Right ventricle myocardium superior (tissue), 1 donor: Measurements from ENCODE around the gene EDC3. TPM values are rescaled to one million over a fixed set of nuclear protein-coding genes. Genes with fewer than 3 reads are reported as not detected.

Experiments used
- ATAC-seq: fragments of 200-7000 bp; cut with Tn5 transposase; one replicate; pipeline ENCODE4 v1.9.1; 2020; ENCODE audit warnings: mild to moderate bottlenecking; ENCODE audit not compliant: poor library complexity
- DNase-seq: peaks from one replicate; pipeline ENCODE4 v3.0.0-alpha.2; 2020
- intact Hi-C: fragments of 100-400 bp; cut with DNase I; formaldehyde crosslinking; loops from one replicate; pipeline ENCODE4 v1.11.2; 2022
- total RNA-seq: library from RNA; stranded (reverse); fragmentation: NEBNext Ultra II Directional; extraction: Animal tissue kit (Norgen Biotek cat#: 25700); gene quantifications from one replicate; pipeline ENCODE4 v1.2.1, GENCODE V29; 2021
- donor health status: DM: no; HTN: yes; CAD: no; lungs with severe emphysema.

EDC3 gene
- total RNA-seq, 1 donor from 2014 or later, result 14.4 TPM

- intact Hi-C loops, result no loop called here
- ATAC-seq (no peak), DNase-seq (no peak)
Measured at GRCh38 chr15:74722591-74722990, 26.8 kb upstream of the EDC3 start.

- intact Hi-C loops, result no loop called here
- no peak for DNase-seq
- ATAC-seq, result no peak
Measured at GRCh38 chr15:74716651-74717050, 20.8 kb upstream of the EDC3 start.

- DNase-seq (no peak), ATAC-seq (no peak)
- intact Hi-C loops, result no loop called here
Measured at GRCh38 chr15:74712311-74712710, 16.5 kb upstream of the EDC3 start.

- ATAC-seq (no peak), DNase-seq (no peak)
- intact Hi-C loops, result no loop called here
Measured at GRCh38 chr15:74710319-74711094, 14.7 kb upstream of the EDC3 start.

GRCh38 chr15:74709892-74710291 is 14.1 kb upstream of the EDC3 start:
- ATAC-seq (no peak), DNase-seq (no peak)
- intact Hi-C loops, result no loop called here

GRCh38 chr15:74709011-74709410 is 13.2 kb upstream of the EDC3 start:
- ATAC-seq (no peak), DNase-seq (no peak)
- intact Hi-C loops, result no loop called here

GRCh38 chr15:74696808-74697207 is 984 bp upstream of the EDC3 start:
- DNase-seq (no peak), ATAC-seq (no peak)
- intact Hi-C loops, result no loop called here

GRCh38 chr15:74696398-74696729 is 540 bp upstream of the EDC3 start:
- DNase-seq (no peak), ATAC-seq (no peak)
- intact Hi-C loops, result no loop called here

- DNase-seq, result no peak
- intact Hi-C loops, result no loop called here
- no peak for ATAC-seq
Measured at GRCh38 chr15:74692327-74692726, 3.5 kb downstream of the EDC3 start.

GRCh38 chr15:74683758-74684157 is 12.1 kb downstream of the EDC3 start:
- intact Hi-C loops, result no loop called here
- ATAC-seq (no peak), DNase-seq (no peak)

- no peak for ATAC-seq
- no peak for DNase-seq
- intact Hi-C loops, result no loop called here
Measured at GRCh38 chr15:74682954-74683353, 12.9 kb downstream of the EDC3 start.

GRCh38 chr15:74680456-74680855 is 15.4 kb downstream of the EDC3 start:
- no peak for ATAC-seq
- intact Hi-C loops, result no loop called here
- DNase-seq, result no peak

- intact Hi-C loops, result no loop called here
- no peak for ATAC-seq
- no peak for DNase-seq
Measured at GRCh38 chr15:74676801-74677200, 19.0 kb downstream of the EDC3 start.

- DNase-seq, result no peak
- intact Hi-C loops, result no loop called here
- ATAC-seq, result no peak
Measured at GRCh38 chr15:74674161-74674560, 21.7 kb downstream of the EDC3 start.

- no peak for DNase-seq
- intact Hi-C loops, result no loop called here
- no peak for ATAC-seq
Measured at GRCh38 chr15:74669627-74670026, 26.2 kb downstream of the EDC3 start.

GRCh38 chr15:74667975-74668374 is 27.8 kb downstream of the EDC3 start:
- intact Hi-C loops, result no loop called here
- ATAC-seq (no peak), DNase-seq (no peak)

- intact Hi-C loops, result no loop called here
Measured at GRCh38 chr15:74664670-74665069, 31.2 kb downstream of the EDC3 start.

GRCh38 chr15:74664028-74664616 is 31.7 kb downstream of the EDC3 start:
- intact Hi-C loops, result no loop called here
- ATAC-seq (peak; percentile 93), DNase-seq (peak; percentile 66)

More at GRCh38 chr15:74664670-74665069, 31.2 kb downstream of the EDC3 start:
- ATAC-seq (no peak), DNase-seq (no peak)

- no peak for ATAC-seq
- intact Hi-C loops, result no loop called here
- no peak for DNase-seq
Measured at GRCh38 chr15:74663303-74664027, 32.4 kb downstream of the EDC3 start.
